ENCODE results near the gene NIN.
"Not testable (repeated sequence)": the region's sequence is repeated elsewhere in the genome, so short reads cannot be mapped to it uniquely, and the experiment has no call there.

- not testable (repeated sequence) for TF ChIP-seq CTCF (conservative IDR thresholded peaks at IDR 0.05 in 1 of 2, IDR thresholded peaks at IDR 0.05 in 1 of 2; ENCODE audit: extremely low read depth in 1 of 2, insufficient read depth in 1 of 2, low read depth in 1 of 2, low read length in 2 of 2); EZH2 (IDR thresholded peaks at IDR 0.05; ENCODE audit: borderline replicate concordance, low read length)
Observed at GRCh38 chr14:50819303-50819702, 11.7 kb downstream of the NIN start.

Measured in mammary epithelial cell (primary cell).